22Rv1 (cell line): ENCODE measurements around the gene ADH7.

Experiments
- CTCF ChIP-seq: fragments of 450-650 bp; IDR thresholded peaks from 2 replicates; pipeline ENCODE4 v1.5.1; 2017; ENCODE audit warnings: mild to moderate bottlenecking
- ZFX ChIP-seq: fragments of 450-650 bp; IDR thresholded peaks from 2 replicates; pipeline ENCODE4 v1.6.1; 2017; ENCODE audit warnings: antibody characterized with exemption, borderline replicate concordance

GRCh38 chr4:99437723-99438404 lies 2.7 kb upstream of the ADH7 start:
- TF ChIP-seq CTCF (no peak), ZFX (no peak)
